ENCODE measurements around the gene PDP2. TPM values are rescaled to one million over a fixed set of nuclear protein-coding genes. Genes with fewer than 3 reads are reported as not detected.

PDP2 gene
- total and polyA plus RNA-seq, 9 of the 15 experiments (the other 6 are each of a cell fraction or from before 2014, with no cell fraction given), result 2.5 to 24.3 (median 7.2) TPM

- TF ChIP-seq MGA (IDR thresholded peaks at IDR 0.05), result peak; percentile 2; the same call in 1 of the 2 replicates
- TF ChIP-seq ELK3 (CRISPR knock-in tag; IDR thresholded peaks at IDR 0.05), result no peak
- TF ChIP-seq TEAD4 (IDR thresholded peaks at IDR 0.05; ENCODE audit: low read length), result 0 out of 2 replicates have a peak, but pooled peaks have one; percentile 8
- no peak for TF ChIP-seq TEAD4 (CRISPR knock-in tag; IDR thresholded peaks at IDR 0.05; ENCODE audit: borderline replicate concordance)
- TF ChIP-seq EP300 (IDR thresholded peaks at IDR 0.05; ENCODE audit: low read length), result 0 out of 2 replicates have a peak, but pooled peaks have one; percentile 11
- TF ChIP-seq GATAD2A (IDR thresholded peaks at IDR 0.05), result no peak
- TF ChIP-seq PHF20 (IDR thresholded peaks at IDR 0.05; ENCODE audit: partially characterized antibody), result peak; percentile 88
- no peak for TF ChIP-seq ZNF311 (CRISPR knock-in tag; IDR thresholded peaks at IDR 0.05)
- 0 out of 2 replicates have a peak, but pooled peaks have one; percentile 41 for TF ChIP-seq XRCC5 (IDR thresholded peaks at IDR 0.05; ENCODE audit: low read depth, low read length)
- peak; percentile 93 for TF ChIP-seq POU5F1 (IDR thresholded peaks at IDR 0.05; ENCODE audit: borderline replicate concordance, low read depth, low read length, partially characterized antibody)
- peak; percentile 89 for TF ChIP-seq E2F8 (IDR thresholded peaks at IDR 0.05; ENCODE audit: low read depth, partially characterized antibody)
These were observed 54.0 kb downstream of the PDP2 start, which contains the start of gene CIAO2B (continued) for GRCh38 chr16:66934138-66934838.

Measured in K562 (cell line).